ENCODE results near the gene FAF1.

Gene FAF1

GRCh38 chr1:50488356-50488755, 471.7 kb downstream of the FAF1 start:
- no peak for DNase-seq (ENCODE audit: low spot score)

GRCh38 chr1:50487725-50488124, 472.3 kb downstream of the FAF1 start:
- DNase-seq (ENCODE audit: low spot score) = no peak

GRCh38 chr1:50481142-50481736, 478.8 kb downstream of the FAF1 start:
- no peak for DNase-seq (ENCODE audit: low spot score)

GRCh38 chr1:50476800-50477199, 483.3 kb downstream of the FAF1 start:
- no peak for DNase-seq (ENCODE audit: low spot score)

GRCh38 chr1:50474859-50475809, 484.9 kb downstream of the FAF1 start:
- peak; percentile 10 for DNase-seq (ENCODE audit: low spot score)

GRCh38 chr1:50473513-50473912, 486.6 kb downstream of the FAF1 start:
- no peak for DNase-seq (ENCODE audit: low spot score)

GRCh38 chr1:50471967-50472366, 488.1 kb downstream of the FAF1 start:
- DNase-seq (ENCODE audit: low spot score) = no peak

- no peak for DNase-seq (ENCODE audit: low spot score)
Measured at GRCh38 chr1:50462964-50463363, 497.1 kb downstream of the FAF1 start.

- no peak for DNase-seq (ENCODE audit: low spot score)
Measured at GRCh38 chr1:50458507-50458906, 501.6 kb downstream of the FAF1 start.

GRCh38 chr1:50454911-50455310, 505.2 kb downstream of the FAF1 start:
- no peak for DNase-seq (ENCODE audit: low spot score)

GRCh38 chr1:50453266-50453665, 506.8 kb downstream of the FAF1 start:
- DNase-seq (ENCODE audit: low spot score) = no peak

- no peak for DNase-seq (ENCODE audit: low spot score)
Measured at GRCh38 chr1:50452700-50453099, 507.4 kb downstream of the FAF1 start.

- DNase-seq (ENCODE audit: low spot score) = no peak
Measured at GRCh38 chr1:50450861-50451653, 509.0 kb downstream of the FAF1 start.

- no peak for DNase-seq (ENCODE audit: low spot score)
Measured at GRCh38 chr1:50447961-50448360, 512.1 kb downstream of the FAF1 start.

GRCh38 chr1:50441183-50441582, 518.9 kb downstream of the FAF1 start:
- no peak for DNase-seq (ENCODE audit: low spot score)

- peak; percentile 71 for DNase-seq (ENCODE audit: low spot score)
Measured at GRCh38 chr1:50438945-50439344, 521.1 kb downstream of the FAF1 start.

GRCh38 chr1:50436489-50436888, 523.6 kb downstream of the FAF1 start:
- DNase-seq (ENCODE audit: low spot score) = no peak

GRCh38 chr1:50430010-50430405, 530.1 kb downstream of the FAF1 start:
- no peak for DNase-seq (ENCODE audit: low spot score)

- DNase-seq (ENCODE audit: low spot score) = no peak
Measured at GRCh38 chr1:50427818-50428779, 532.0 kb downstream of the FAF1 start.

GRCh38 chr1:50427086-50427817, 532.8 kb downstream of the FAF1 start:
- no peak for DNase-seq (ENCODE audit: low spot score)

GRCh38 chr1:50426702-50427085, 533.4 kb downstream of the FAF1 start:
- no peak for DNase-seq (ENCODE audit: low spot score)

Data from RKO (cell line).